LNCAP (cell line): ENCODE measurements around the gene FBLN7.

Experiments used
- TF ChIP-seq, protein P1 (sequence below): fragments of 450-650 bp; IDR thresholded peaks from 2 replicates; pipeline ENCODE4 v1.5.1; 2017; ENCODE audit warnings: mild to moderate bottlenecking

The FBLN7 gene

DNA sequence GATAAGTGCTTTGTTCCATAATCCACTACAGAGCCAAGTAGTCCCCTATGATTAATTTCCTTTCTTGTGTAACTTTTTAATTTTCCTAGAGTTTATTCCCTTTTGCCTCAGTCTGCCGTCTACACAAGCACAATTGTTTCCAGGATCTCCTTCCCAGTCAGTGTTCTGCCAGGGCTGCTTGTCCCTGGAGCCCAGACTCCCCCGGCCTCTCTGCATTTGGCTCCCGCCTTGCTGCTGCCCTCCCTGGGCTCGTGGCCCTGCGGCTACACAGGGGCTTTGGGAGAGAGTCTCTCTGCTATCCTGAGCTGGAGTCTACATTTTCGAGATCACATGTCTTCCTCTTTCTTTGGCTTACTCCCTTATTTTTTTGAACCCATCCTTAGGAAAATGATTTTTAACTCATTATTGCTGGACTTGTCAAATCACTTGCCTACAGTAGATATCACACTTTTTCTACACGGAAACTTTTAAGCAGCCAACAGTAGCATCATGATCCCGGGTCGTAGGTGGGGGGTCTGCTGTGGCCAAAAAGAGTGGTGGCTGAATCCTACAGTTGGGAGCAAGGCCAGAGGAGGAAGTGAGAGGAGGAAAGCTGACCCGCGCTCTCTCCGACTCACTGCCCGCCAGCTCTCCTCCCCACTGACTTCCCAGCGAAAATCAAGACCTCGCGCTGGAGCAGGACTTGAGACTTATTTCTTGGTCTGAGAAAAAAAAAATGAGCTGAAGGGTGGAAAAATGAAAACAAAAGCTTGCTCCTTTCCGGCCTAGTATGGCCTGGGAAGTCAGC, 9.4 kb downstream of the FBLN7 start:
- TF ChIP-seq, protein P1, sequence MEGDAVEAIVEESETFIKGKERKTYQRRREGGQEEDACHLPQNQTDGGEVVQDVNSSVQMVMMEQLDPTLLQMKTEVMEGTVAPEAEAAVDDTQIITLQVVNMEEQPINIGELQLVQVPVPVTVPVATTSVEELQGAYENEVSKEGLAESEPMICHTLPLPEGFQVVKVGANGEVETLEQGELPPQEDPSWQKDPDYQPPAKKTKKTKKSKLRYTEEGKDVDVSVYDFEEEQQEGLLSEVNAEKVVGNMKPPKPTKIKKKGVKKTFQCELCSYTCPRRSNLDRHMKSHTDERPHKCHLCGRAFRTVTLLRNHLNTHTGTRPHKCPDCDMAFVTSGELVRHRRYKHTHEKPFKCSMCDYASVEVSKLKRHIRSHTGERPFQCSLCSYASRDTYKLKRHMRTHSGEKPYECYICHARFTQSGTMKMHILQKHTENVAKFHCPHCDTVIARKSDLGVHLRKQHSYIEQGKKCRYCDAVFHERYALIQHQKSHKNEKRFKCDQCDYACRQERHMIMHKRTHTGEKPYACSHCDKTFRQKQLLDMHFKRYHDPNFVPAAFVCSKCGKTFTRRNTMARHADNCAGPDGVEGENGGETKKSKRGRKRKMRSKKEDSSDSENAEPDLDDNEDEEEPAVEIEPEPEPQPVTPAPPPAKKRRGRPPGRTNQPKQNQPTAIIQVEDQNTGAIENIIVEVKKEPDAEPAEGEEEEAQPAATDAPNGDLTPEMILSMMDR: no peak

DNA sequence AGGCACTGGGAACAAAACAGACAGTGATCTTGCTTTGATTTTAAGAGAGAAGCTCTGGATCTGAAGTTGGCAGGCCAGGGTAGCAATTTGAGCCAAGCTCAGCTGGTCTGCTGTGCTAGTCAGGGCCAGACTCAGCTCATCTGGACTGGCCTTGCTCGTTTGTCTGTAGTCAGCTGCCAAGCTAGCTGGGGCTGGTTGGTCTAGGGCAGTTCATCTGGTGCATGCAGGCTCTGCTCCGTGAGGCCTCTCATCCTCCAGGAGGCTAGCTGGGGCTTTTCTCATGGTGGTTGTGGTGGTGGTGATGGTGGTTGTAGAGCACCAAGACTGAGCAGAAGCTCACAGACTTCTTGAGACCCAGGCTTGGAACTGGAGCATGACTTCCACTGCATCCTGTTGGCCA, 10.3 kb downstream of the FBLN7 start:
- TF ChIP-seq, protein P1: no peak

DNA sequence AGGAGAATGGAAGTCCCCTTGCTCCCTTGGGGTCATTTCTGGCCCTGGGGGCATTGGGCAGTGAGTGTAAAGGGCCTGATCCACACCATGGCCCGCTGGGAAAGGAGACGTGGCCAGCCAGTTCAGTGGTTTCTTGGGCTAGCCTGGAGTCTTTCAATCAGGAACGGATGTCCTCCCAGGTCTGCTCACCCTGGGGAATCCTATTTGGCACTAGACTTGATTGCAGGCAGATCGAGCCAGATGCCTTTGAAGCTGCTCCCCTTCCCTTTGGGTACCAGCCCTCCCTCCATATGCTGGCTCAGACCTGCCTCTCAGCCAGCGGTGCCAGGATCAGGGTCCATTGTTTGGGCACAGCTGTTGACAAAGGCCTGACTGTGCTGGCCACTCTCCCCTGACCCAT, 11.0 kb downstream of the FBLN7 start:
- TF ChIP-seq, protein P1: no peak

DNA sequence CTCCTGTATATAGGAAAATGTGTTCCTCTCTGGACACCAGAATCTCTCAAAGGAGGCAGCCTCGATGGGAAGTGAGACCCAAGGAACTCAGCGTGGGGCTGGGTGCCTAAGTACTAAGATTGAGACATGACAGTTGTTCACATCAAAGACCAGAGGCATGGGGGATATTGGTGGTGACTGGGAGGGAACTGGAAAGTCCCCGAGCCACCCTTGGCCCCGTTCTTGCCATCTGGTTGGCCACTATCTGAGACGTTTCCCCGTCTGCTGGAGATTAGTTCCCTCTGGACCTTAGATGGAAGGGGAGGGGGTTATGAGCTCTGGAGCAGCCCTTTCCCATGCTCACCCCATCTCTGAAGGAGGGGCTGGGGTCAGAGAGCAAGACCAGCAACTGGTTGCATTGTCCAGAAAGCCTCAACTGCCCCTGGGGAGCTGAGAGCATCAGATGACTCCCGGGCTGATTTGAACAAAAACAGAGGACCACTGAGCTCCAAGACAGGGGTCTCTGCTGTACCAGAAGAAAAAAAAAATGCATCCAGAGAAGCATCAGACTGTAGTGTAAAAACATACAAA, 11.8 kb downstream of the FBLN7 start:
- TF ChIP-seq, protein P1: no peak

DNA sequence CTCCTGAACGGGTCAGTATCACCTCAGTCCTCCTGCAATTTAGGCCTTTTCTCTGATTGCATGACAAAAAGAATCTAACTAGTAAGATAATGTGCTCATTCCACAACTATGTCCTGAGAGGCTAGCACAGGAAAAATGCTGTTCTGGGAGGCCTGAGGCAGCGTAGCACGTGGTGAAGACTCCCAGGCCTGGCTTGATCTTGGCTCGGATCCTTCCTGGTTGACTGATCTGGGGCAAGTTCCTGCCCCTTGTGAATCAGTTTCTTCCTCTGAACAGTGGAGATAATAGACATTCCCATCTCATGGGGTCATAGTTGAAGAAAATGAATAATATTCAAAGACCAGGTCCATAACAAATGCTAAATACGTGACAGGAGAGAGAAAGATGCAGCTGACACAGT, 12.3 kb downstream of the FBLN7 start:
- TF ChIP-seq, protein P1: no peak

DNA sequence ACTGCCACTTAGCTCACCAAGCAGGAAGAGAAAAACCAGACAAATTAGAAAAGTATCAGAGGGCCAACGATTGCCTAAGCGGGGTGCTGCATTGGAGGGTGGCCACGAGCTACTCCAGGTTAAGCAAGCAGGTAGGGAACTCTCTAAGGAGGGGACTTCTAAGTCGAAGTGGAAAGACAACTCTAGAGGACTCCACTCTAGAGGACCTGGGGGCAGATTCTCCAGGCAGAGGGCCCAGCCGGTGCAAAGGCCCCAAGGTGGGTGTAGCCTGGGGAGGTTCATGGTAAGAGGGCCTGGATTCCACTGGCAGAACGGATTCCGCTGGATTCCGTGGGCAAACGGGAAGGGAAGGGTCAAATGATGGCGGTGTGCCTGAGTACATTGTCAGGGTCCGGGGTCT, 12.7 kb downstream of the FBLN7 start:
- TF ChIP-seq, protein P1: no peak

DNA sequence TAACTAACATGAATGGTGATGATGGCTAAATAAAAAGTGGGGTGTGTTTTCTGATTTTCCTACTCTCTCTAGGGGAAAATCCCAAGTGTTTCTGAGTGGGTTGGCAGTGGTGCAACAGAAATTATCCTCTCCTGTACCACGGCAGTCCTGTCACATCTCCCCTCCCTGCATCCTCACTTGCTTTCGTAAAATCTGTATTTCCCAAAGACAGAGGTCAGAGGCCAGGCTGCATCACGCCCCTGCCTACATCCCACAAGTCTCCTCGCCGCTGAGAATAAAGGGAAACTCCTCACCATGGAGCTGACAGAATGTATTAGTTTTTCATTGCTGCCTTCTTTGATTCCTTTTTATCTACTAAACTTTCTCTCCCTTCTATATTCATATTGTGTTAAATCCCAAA, 13.1 kb downstream of the FBLN7 start:
- TF ChIP-seq, protein P1: no peak
